IPS-18a (cell line): ENCODE measurements around the gene PALB2.

Experiments
- H3K27ac ChIP-seq: one replicate; pipeline ENCODE4 v1.5.1; 2013; ENCODE audit warnings: low read length
- H3K27me3 ChIP-seq: one replicate; pipeline ENCODE4 v1.6.1; 2013; ENCODE audit warnings: mild to moderate bottlenecking, low read length; ENCODE audit not compliant: control insufficient read depth, insufficient read depth
- H3K36me3 ChIP-seq: one replicate; pipeline ENCODE4 v1.6.1; 2013; ENCODE audit warnings: low read depth, low read length; ENCODE audit not compliant: control insufficient read depth
- H3K4me1 ChIP-seq: one replicate; pipeline ENCODE4 v1.6.1; 2013; ENCODE audit warnings: low read depth, low read length; ENCODE audit not compliant: control insufficient read depth
- H3K4me3 ChIP-seq: one replicate; pipeline ENCODE4 v1.5.1; 2013; ENCODE audit warnings: low read length
- H3K9ac ChIP-seq: one replicate; pipeline ENCODE4 v1.6.1; 2013; ENCODE audit warnings: mild to moderate bottlenecking, low read length, moderate library complexity
- H3K9me3 ChIP-seq: one replicate; pipeline ENCODE4 v1.6.1; 2013; ENCODE audit warnings: low read depth, low read length; ENCODE audit not compliant: control insufficient read depth

Gene PALB2

GRCh38 chr16:23670137-23670776, 29.1 kb upstream of the PALB2 start:
- Histone ChIP-seq H3K4me1 (no peaks in the 10 kb centered on the region), H3K9ac (no peak overlapping the region), H3K36me3 (peaks cover 50% of the 10 kb centered on the region)

GRCh38 chr16:23668873-23669272, 27.8 kb upstream of the PALB2 start:
- Histone ChIP-seq H3K4me3 (no peak overlapping the region), H3K9ac (no peak overlapping the region), H3K27ac (no peak overlapping the region), H3K4me1 (no peaks in the 10 kb centered on the region), H3K9me3 (no peaks in the 10 kb centered on the region), H3K27me3 (no peaks in the 10 kb centered on the region), H3K36me3 (peaks cover 61% of the 10 kb centered on the region)

More at GRCh38 chr16:23670137-23670776, 29.1 kb upstream of the PALB2 start:
- Histone ChIP-seq H3K27me3 (no peaks in the 10 kb centered on the region), H3K4me3 (no peak overlapping the region), H3K27ac (no peak overlapping the region), H3K9me3 (no peaks in the 10 kb centered on the region)

GRCh38 chr16:23668225-23668624, 27.1 kb upstream of the PALB2 start:
- Histone ChIP-seq H3K9me3 (no peaks in the 10 kb centered on the region), H3K4me3 (no peak overlapping the region), H3K36me3 (peaks cover 64% of the 10 kb centered on the region), H3K27ac (no peak overlapping the region), H3K4me1 (no peaks in the 10 kb centered on the region), H3K27me3 (no peaks in the 10 kb centered on the region), H3K9ac (no peak overlapping the region)

- Histone ChIP-seq H3K36me3 (peaks cover 72% of the 10 kb centered on the region), H3K4me1 (no peaks in the 10 kb centered on the region), H3K4me3 (no peak overlapping the region), H3K9ac (no peak overlapping the region), H3K27ac (no peak overlapping the region), H3K9me3 (no peaks in the 10 kb centered on the region), H3K27me3 (no peaks in the 10 kb centered on the region)
Observed at GRCh38 chr16:23667355-23667659, 26.2 kb upstream of the PALB2 start.

- Histone ChIP-seq H3K27me3 (no peaks in the 10 kb centered on the region), H3K9me3 (no peaks in the 10 kb centered on the region), H3K36me3 (peaks cover 78% of the 10 kb centered on the region), H3K4me3 (no peak overlapping the region), H3K27ac (no peak overlapping the region), H3K9ac (no peak overlapping the region), H3K4me1 (no peaks in the 10 kb centered on the region)
Observed at GRCh38 chr16:23666571-23667354, 25.7 kb upstream of the PALB2 start.

- no peaks in the 10 kb centered on the region for H3K9me3 ChIP-seq
- no peak overlapping the region for H3K4me3 ChIP-seq
- H3K36me3 ChIP-seq = peaks cover 88% of the 10 kb centered on the region
- H3K27me3 ChIP-seq = no peaks in the 10 kb centered on the region
- H3K27ac ChIP-seq = no peak overlapping the region
- H3K4me1 ChIP-seq = no peaks in the 10 kb centered on the region
- H3K9ac ChIP-seq = no peak overlapping the region
Observed at GRCh38 chr16:23663918-23664317, 22.8 kb upstream of the PALB2 start.

GRCh38 chr16:23651943-23652468, 10.9 kb upstream of the PALB2 start:
- H3K4me1 ChIP-seq = no peaks in the 10 kb centered on the region
- no peaks in the 10 kb centered on the region for H3K27me3 ChIP-seq
- peaks cover 22% of the 10 kb centered on the region for H3K36me3 ChIP-seq
- no peak overlapping the region for H3K27ac ChIP-seq
- no peak overlapping the region for H3K4me3 ChIP-seq
- no peak overlapping the region for H3K9ac ChIP-seq
- no peaks in the 10 kb centered on the region for H3K9me3 ChIP-seq

- H3K36me3 ChIP-seq = peaks cover 25% of the 10 kb centered on the region
- no peaks in the 10 kb centered on the region for H3K4me1 ChIP-seq
- no peaks in the 10 kb centered on the region for H3K9me3 ChIP-seq
- no peak overlapping the region for H3K27ac ChIP-seq
- no peak overlapping the region for H3K4me3 ChIP-seq
- no peak overlapping the region for H3K9ac ChIP-seq
- H3K27me3 ChIP-seq = no peaks in the 10 kb centered on the region
Observed at GRCh38 chr16:23650674-23651416, 9.7 kb upstream of the PALB2 start.

GRCh38 chr16:23642246-23642774, 1.2 kb upstream of the PALB2 start:
- Histone ChIP-seq H3K9ac (peak overlapping the region; percentile 97), H3K27ac (no peak overlapping the region), H3K36me3 (peaks cover 24% of the 10 kb centered on the region)

GRCh38 chr16:23640615-23640930, 537 bp downstream of the PALB2 start:
- H3K9ac ChIP-seq = peak overlapping the region; percentile 97
- H3K4me1 ChIP-seq = peaks cover 10% of the 10 kb centered on the region
- peak overlapping the region; percentile 93 for H3K4me3 ChIP-seq
- H3K9me3 ChIP-seq = no peaks in the 10 kb centered on the region
- no peaks in the 10 kb centered on the region for H3K27me3 ChIP-seq
- H3K36me3 ChIP-seq = peaks cover 30% of the 10 kb centered on the region
- peak overlapping the region; percentile 92 for H3K27ac ChIP-seq

More at GRCh38 chr16:23642246-23642774, 1.2 kb upstream of the PALB2 start:
- H3K27me3 ChIP-seq = no peaks in the 10 kb centered on the region
- H3K4me3 ChIP-seq = peak overlapping the region; percentile 93
- no peaks in the 10 kb centered on the region for H3K9me3 ChIP-seq
- H3K4me1 ChIP-seq = peaks cover 10% of the 10 kb centered on the region

- no peak overlapping the region for H3K9ac ChIP-seq
- no peaks in the 10 kb centered on the region for H3K27me3 ChIP-seq
- H3K4me1 ChIP-seq = peaks cover 6% of the 10 kb centered on the region
- no peaks in the 10 kb centered on the region for H3K9me3 ChIP-seq
- H3K36me3 ChIP-seq = peaks cover 58% of the 10 kb centered on the region
- no peak overlapping the region for H3K4me3 ChIP-seq
- H3K27ac ChIP-seq = no peak overlapping the region
Observed at GRCh38 chr16:23635958-23636357, 5.2 kb downstream of the PALB2 start.
